ENCODE data around the gene KRTAP19-8. TPM values are rescaled to one million over a fixed set of nuclear protein-coding genes. Genes with fewer than 3 reads are reported as not detected.

Gene KRTAP19-8
- total RNA-seq, 1 experiment from 2014 or later = not detected

DNA sequence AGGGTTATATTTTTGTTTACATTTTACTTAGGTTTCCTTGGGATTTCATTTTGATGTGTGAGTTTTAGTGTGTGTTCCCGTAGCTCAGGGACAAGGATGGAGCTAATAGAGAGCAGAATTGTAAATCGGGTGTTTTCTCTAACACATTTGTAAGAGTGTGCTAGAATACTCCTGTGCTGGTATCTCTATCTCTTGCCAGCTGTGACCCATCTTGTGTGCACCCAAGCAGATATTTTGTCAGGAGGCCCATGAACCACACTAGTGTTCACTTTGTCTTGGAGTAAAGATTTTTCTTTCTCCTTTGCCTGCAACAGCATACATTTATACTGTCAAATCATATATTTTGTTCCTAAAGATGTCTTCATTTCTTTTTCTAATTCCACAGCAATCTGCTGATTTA, 23.4 kb downstream of the KRTAP19-8 start (continued):
- no peak for TF ChIP-seq ARID4B (CRISPR knock-in tag; IDR thresholded peaks at IDR 0.05; ENCODE audit: borderline replicate concordance)

DNA sequence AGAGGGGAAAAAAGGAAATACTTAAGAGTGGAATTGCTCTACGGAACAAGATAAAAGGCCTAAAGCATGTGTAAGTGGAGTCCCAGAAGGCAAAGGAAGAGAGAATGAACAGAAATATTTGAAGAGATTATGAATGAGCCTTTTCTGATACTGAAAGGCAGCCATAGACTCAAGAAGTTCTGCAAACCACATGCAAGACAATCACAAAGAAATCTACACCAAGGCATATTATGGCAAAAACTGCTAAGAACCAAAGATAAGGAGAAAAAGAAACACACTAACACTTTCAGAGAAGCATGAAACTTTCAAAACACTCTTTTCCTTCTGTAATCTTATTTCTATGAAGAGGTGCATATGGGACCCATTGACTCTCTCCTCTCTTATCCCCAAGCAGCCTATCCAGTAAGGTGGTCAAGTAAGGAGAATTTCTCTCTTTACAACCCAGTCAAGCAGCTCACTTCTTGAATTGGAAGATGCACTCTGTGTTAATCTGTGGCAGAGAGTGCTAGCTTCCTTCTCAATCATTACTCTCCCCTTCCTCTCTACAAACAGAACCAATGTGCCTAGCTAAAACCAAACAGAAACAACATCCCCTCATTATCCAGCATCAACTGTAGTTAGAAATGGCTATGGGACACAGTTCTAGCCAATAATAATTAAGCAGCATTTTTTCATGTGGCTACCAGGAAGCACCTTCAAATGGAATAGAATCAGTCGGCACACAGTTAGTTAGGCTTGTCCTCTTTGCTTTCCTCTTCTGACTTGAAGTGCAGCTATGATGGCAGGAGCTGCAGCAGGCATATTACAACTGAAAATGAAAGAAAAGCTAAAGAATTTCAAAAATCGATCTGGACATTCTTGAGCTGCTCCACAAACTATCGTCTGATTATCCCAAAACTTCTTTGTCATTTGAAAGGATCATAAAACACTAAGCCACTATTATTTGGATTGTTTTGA, 25.9 kb downstream of the KRTAP19-8 start:
- no peaks in the 10 kb centered on the region; the same call in 1 of the 2 replicates for H3K4me1 Mint-ChIP-seq
- peaks cover 15% of the 10 kb centered on the region for H3K9me3 Mint-ChIP-seq
- H3K27me3 Mint-ChIP-seq (ENCODE audit: low read depth) = no peaks in the 10 kb centered on the region; the same call in 1 of the 2 replicates
- ATAC-seq = no peak
- no peak for DNase-seq (ENCODE audit: low spot score)
- ChIA-PET CTCF (interaction anchor here (0.6 kb wide), 2 partner anchors 15 to 591 kb away, joined by 3 to 6 read pairs; no protein-coding TSS in a partner anchor), POLR2A (no interaction called here)
- no peak overlapping the region for H3K27ac Mint-ChIP-seq
- no peak overlapping the region for H3K4me3 Mint-ChIP-seq
- peaks cover 3% of the 10 kb centered on the region; the same call in 1 of the 2 replicates for H3K36me3 Mint-ChIP-seq
- no peak for TF ChIP-seq E2F4 (CRISPR knock-in tag; IDR thresholded peaks at IDR 0.05; ENCODE audit: borderline replicate concordance, low read depth)
- TF ChIP-seq NR3C1 (CRISPR knock-in tag; conservative IDR thresholded peaks at IDR 0.05; ENCODE audit: low read depth) = no peak
- no peak for TF ChIP-seq GABPB1 (CRISPR knock-in tag; IDR thresholded peaks at IDR 0.05)
- TF ChIP-seq ZNF263 (CRISPR knock-in tag; IDR thresholded peaks at IDR 0.05; ENCODE audit: low read depth) = no peak
- TF ChIP-seq ZNF416 (CRISPR knock-in tag; IDR thresholded peaks at IDR 0.05) = no peak
- no peak for TF ChIP-seq CDX4 (CRISPR knock-in tag; IDR thresholded peaks at IDR 0.05; ENCODE audit: borderline replicate concordance)
- TF ChIP-seq USF2 (CRISPR knock-in tag; IDR thresholded peaks at IDR 0.05) = no peak
- TF ChIP-seq, protein P1, sequence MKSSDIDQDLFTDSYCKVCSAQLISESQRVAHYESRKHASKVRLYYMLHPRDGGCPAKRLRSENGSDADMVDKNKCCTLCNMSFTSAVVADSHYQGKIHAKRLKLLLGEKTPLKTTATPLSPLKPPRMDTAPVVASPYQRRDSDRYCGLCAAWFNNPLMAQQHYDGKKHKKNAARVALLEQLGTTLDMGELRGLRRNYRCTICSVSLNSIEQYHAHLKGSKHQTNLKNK (CRISPR knock-in tag; IDR thresholded peaks at IDR 0.05) = no peak
- TF ChIP-seq KAT7 (CRISPR knock-in tag; IDR thresholded peaks at IDR 0.05; ENCODE audit: borderline replicate concordance) = no peak
- TF ChIP-seq TEAD1 (CRISPR knock-in tag; IDR thresholded peaks at IDR 0.05) = no peak
- TF ChIP-seq ZNF281 (CRISPR knock-in tag; IDR thresholded peaks at IDR 0.05) = no peak
- TF ChIP-seq AR (CRISPR knock-in tag; IDR thresholded peaks at IDR 0.05) = no peak
- no peak for TF ChIP-seq ZNF396 (CRISPR knock-in tag; IDR thresholded peaks at IDR 0.05; ENCODE audit: borderline replicate concordance)
- TF ChIP-seq E2F1 (CRISPR knock-in tag; IDR thresholded peaks at IDR 0.05) = no peak
- TF ChIP-seq, protein P2, sequence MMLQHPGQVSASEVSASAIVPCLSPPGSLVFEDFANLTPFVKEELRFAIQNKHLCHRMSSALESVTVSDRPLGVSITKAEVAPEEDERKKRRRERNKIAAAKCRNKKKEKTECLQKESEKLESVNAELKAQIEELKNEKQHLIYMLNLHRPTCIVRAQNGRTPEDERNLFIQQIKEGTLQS (CRISPR knock-in tag; conservative IDR thresholded peaks at IDR 0.05) = no peak
